ENCODE measurements around the gene GSPT2.
"Not testable (repeated sequence)": the region's sequence is repeated elsewhere in the genome, so short reads cannot be mapped to it uniquely, and the experiment has no call there.

The GSPT2 gene

DNA sequence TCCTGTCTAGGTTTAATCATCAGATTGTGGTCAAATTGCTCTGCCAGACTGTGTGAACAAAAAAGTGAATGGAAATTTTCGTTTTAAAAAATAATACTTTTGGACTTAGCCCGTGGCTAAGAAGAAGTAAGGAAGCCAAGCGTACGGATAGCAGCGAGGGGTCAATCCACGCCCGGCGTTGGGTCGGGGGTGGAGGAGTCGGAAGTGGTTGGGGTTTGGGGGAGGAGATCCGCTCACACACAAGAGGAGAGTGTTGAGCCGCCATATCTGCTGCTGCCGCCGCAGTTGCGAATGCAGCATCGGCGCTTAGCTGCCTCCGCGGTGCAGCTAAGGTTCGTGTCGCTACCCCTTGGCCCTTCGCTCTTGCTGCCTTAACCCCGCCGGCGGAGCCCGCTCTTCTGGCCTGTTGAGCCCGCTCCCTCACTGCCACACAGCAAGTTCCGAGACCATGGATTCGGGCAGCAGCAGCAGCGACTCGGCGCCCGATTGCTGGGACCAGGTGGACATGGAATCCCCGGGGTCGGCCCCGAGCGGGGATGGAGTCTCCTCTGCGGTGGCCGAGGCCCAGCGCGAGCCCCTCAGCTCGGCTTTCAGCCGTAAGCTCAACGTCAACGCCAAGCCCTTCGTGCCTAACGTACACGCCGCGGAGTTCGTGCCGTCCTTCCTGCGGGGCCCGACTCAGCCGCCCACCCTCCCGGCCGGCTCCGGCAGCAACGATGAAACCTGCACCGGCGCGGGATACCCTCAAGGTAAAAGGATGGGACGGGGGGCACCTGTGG lies at the start of gene GSPT2:
GSPT2 (plus strand) TSS at position 264 of the 779 bp plus-strand sequence; CDS start at position 449, 185 bp downstream.
- Histone ChIP-seq H2AFZ (ENCODE audit: low read length) (peak within 1 kb of the TSS; percentile 66), H3K36me3 (replicated peaks; ENCODE audit: insufficient read depth, low read length) (no peaks in the 10 kb centered on the region)
- peak; percentile 61 for DNase-seq

DNA sequence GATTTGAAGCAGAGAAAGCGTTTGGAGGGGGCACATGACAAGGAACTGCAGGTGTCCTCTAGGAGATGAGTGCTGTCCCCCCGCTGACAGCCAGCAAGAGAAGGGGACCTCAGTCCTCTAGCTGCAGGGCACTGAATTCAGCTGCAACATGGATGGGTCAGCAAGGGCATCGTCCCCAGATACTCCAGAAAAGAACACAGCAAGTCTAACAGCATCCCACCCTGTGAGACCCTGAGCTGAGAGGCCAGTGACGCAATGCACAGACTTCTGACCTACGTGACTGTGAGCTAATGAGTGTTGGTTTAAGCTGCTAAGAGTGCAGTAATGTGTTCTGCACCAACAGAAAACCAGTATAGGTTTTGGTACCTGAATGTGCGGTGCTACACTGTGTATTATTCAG lies 49.0 kb upstream of the GSPT2 start:
- TF ChIP-seq EZH2 (optimal IDR thresholded peaks at IDR 0.05; ENCODE audit: low read depth, low read length), result no peak
- TF ChIP-seq EZH2phosphoT487 (IDR thresholded peaks at IDR 0.05; ENCODE audit: low read length), result no peak
- TF ChIP-seq, protein P1, sequence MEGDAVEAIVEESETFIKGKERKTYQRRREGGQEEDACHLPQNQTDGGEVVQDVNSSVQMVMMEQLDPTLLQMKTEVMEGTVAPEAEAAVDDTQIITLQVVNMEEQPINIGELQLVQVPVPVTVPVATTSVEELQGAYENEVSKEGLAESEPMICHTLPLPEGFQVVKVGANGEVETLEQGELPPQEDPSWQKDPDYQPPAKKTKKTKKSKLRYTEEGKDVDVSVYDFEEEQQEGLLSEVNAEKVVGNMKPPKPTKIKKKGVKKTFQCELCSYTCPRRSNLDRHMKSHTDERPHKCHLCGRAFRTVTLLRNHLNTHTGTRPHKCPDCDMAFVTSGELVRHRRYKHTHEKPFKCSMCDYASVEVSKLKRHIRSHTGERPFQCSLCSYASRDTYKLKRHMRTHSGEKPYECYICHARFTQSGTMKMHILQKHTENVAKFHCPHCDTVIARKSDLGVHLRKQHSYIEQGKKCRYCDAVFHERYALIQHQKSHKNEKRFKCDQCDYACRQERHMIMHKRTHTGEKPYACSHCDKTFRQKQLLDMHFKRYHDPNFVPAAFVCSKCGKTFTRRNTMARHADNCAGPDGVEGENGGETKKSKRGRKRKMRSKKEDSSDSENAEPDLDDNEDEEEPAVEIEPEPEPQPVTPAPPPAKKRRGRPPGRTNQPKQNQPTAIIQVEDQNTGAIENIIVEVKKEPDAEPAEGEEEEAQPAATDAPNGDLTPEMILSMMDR (IDR thresholded peaks at IDR 0.05; ENCODE audit: low read length), result no peak
- no peak overlapping the region for H3K9ac ChIP-seq (ENCODE audit: low read length)
- H3K27ac ChIP-seq (ENCODE audit: low read length), result no peak overlapping the region
- H3K9me3 ChIP-seq (replicated peaks; ENCODE audit: insufficient read depth, low read length), result no peaks in the 10 kb centered on the region
- no peaks in the 10 kb centered on the region for H4K20me1 ChIP-seq (ENCODE audit: insufficient read depth, low read length)
- H3K4me1 ChIP-seq (ENCODE audit: low read length), result no peaks in the 10 kb centered on the region
- DNase-seq, result no peak
- no peaks in the 10 kb centered on the region for H3K79me2 ChIP-seq (ENCODE audit: low read length)
- H3K36me3 ChIP-seq (replicated peaks; ENCODE audit: insufficient read depth, low read length), result no peaks in the 10 kb centered on the region
- H3K9me2 ChIP-seq (replicated peaks; ENCODE audit: insufficient read depth, low read length), result no peaks in the 10 kb centered on the region
- H3K4me2 ChIP-seq (ENCODE audit: low read depth, low read length), result no peak overlapping the region
- H2AFZ ChIP-seq (ENCODE audit: low read length), result no peak overlapping the region
- H3K27me3 ChIP-seq (replicated peaks; ENCODE audit: insufficient read depth, low read length), result no peaks in the 10 kb centered on the region
- H3K4me3 ChIP-seq (ENCODE audit: low read length), result no peak overlapping the region
- no peaks in the 10 kb centered on the region for H3F3A ChIP-seq (ENCODE audit: insufficient read depth, low read length)

More for the DNA sequence above, at the start of gene GSPT2:
- Histone ChIP-seq H3K9ac (ENCODE audit: low read length) (peak within 1 kb of the TSS; percentile 69; the same call in 1 of the 2 replicates), H3K27ac (ENCODE audit: low read length) (peak within 1 kb of the TSS; percentile 43; the same call in 1 of the 2 replicates), H3F3A (ENCODE audit: insufficient read depth, low read length) (no peaks in the 10 kb centered on the region), H3K4me1 (ENCODE audit: low read length) (no peaks in the 10 kb centered on the region), H4K20me1 (ENCODE audit: insufficient read depth, low read length) (no peaks in the 10 kb centered on the region), H3K9me2 (replicated peaks; ENCODE audit: insufficient read depth, low read length) (no peaks in the 10 kb centered on the region), H3K4me3 (ENCODE audit: low read length) (peak within 1 kb of the TSS; percentile 75), H3K79me2 (ENCODE audit: low read length) (peaks cover 21% of the 10 kb centered on the region), H3K9me3 (replicated peaks; ENCODE audit: insufficient read depth, low read length) (no peaks in the 10 kb centered on the region), H3K27me3 (replicated peaks; ENCODE audit: insufficient read depth, low read length) (no peaks in the 10 kb centered on the region), H3K4me2 (ENCODE audit: low read depth, low read length) (peak within 1 kb of the TSS; percentile 57)
- no peak for TF ChIP-seq EZH2 (optimal IDR thresholded peaks at IDR 0.05; ENCODE audit: low read depth, low read length)
- TF ChIP-seq EZH2phosphoT487 (IDR thresholded peaks at IDR 0.05; ENCODE audit: low read length), result no peak
- TF ChIP-seq, protein P1 (IDR thresholded peaks at IDR 0.05; ENCODE audit: low read length), result no peak

DNA sequence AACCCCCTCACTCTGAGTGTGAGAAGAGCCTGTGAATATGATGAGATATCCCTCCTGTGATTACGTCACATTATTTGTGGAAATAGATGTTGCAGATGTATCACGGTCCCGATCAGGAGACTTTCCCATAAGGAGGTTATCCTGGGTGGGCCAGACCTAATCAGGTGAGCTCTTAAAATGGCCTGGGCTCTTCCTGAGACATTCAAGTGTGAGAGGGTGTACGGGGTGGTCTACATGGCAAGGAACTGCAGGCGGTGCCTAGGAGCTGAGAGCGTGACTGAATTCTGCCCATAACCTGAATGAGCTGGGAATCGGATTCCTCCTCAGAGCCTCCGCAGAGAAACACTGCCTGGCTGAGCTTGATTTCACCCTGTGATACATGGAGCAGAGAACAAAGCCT lies 45.8 kb upstream of the GSPT2 start:
- Histone ChIP-seq H3K4me2 (ENCODE audit: low read depth, low read length) (no peak overlapping the region), H3K9me3 (replicated peaks; ENCODE audit: insufficient read depth, low read length) (no peaks in the 10 kb centered on the region), H4K20me1 (ENCODE audit: insufficient read depth, low read length) (no peaks in the 10 kb centered on the region), H3F3A (ENCODE audit: insufficient read depth, low read length) (no peaks in the 10 kb centered on the region), H3K36me3 (replicated peaks; ENCODE audit: insufficient read depth, low read length) (no peaks in the 10 kb centered on the region), H3K9me2 (replicated peaks; ENCODE audit: insufficient read depth, low read length) (no peaks in the 10 kb centered on the region), H3K79me2 (ENCODE audit: low read length) (no peaks in the 10 kb centered on the region), H3K9ac (ENCODE audit: low read length) (no peak overlapping the region), H3K27me3 (replicated peaks; ENCODE audit: insufficient read depth, low read length) (no peaks in the 10 kb centered on the region), H2AFZ (ENCODE audit: low read length) (no peak overlapping the region), H3K4me1 (ENCODE audit: low read length) (no peaks in the 10 kb centered on the region), H3K27ac (ENCODE audit: low read length) (no peak overlapping the region), H3K4me3 (ENCODE audit: low read length) (no peak overlapping the region)
- TF ChIP-seq, protein P1 (IDR thresholded peaks at IDR 0.05; ENCODE audit: low read length), result no peak
- TF ChIP-seq EZH2phosphoT487 (IDR thresholded peaks at IDR 0.05; ENCODE audit: low read length) (no peak), EZH2 (optimal IDR thresholded peaks at IDR 0.05; ENCODE audit: low read depth, low read length) (no peak)
- no peak for DNase-seq

DNA sequence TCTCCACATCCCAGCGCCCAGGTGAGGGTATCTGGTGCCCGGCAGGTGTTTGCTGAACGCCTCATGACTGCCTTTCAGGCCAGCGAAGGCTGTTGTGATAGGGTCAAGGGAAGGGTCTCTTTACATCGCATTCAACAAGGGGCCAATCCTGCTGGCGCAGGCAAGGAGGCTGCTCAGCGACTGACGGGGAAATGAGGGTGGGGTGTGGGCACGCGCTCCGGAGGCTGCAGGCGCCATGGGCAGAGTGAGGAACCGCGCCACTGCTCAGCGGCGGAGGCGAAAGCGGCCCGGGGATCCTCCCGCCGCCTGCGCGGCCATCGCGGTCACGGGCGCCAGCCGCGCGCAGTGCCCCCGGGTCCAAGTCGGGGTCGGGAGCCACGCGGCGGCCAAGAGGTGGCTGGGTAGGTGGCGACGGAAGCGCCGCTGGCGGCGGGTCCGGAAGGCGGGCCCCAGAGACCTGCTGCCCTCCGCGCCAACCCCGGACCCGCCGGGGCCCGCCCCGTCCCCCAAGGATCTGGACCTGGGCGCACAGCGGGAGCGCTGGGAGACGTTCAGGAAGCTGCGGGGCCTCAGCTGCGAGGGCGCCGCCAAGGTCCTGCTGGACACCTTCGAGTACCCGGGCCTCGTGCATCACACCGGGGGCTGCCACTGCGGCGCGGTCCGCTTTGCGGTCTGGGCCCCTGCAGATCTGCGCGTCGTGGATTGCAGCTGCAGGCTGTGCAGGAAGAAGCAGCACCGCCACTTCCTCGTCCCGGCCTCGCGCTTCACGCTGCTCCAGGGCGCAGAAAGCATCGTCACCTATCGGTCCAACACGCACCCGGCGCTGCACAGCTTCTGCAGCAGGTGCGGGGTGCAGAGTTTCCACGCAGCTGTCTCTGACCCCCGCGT lies 32.7 kb upstream of the GSPT2 start, which contains the start of gene CENPVL1:
CENPVL1 (plus strand) TSS at position 236 of the 888 bp plus-strand sequence; CDS start at position 236, 0 bp downstream.
- not testable (repeated sequence) for H3K9me3 ChIP-seq (replicated peaks; ENCODE audit: insufficient read depth, low read length); H3K4me1 ChIP-seq (ENCODE audit: low read length); H3K4me2 ChIP-seq (ENCODE audit: low read depth, low read length); H3K79me2 ChIP-seq (ENCODE audit: low read length); H3K4me3 ChIP-seq (ENCODE audit: low read length); H3K36me3 ChIP-seq (replicated peaks; ENCODE audit: insufficient read depth, low read length); DNase-seq; H3K27me3 ChIP-seq (replicated peaks; ENCODE audit: insufficient read depth, low read length); H3K27ac ChIP-seq (ENCODE audit: low read length); H3K9me2 ChIP-seq (replicated peaks; ENCODE audit: insufficient read depth, low read length); H4K20me1 ChIP-seq (ENCODE audit: insufficient read depth, low read length); H3F3A ChIP-seq (ENCODE audit: insufficient read depth, low read length); H3K9ac ChIP-seq (ENCODE audit: low read length); H2AFZ ChIP-seq (ENCODE audit: low read length)

Measured in MM.1S (cell line).